Upper lobe of left lung (tissue), 6 donors: ENCODE measurements around the gene MEGF9. TPM values are rescaled to one million over a fixed set of nuclear protein-coding genes. Genes with fewer than 3 reads are reported as not detected.

Source experiments
- ATAC-seq, 2 donors: fragments of 200-7000 bp; cut with Tn5 transposase; one replicate each; pipeline ENCODE4 v1.9.1; 2022; ENCODE audit warnings: mild to moderate bottlenecking in 2 of 2, moderate library complexity in 2 of 2; ENCODE audit not compliant: low FRiP score in 2 of 2
- DNase-seq, 2 donors: peaks; one replicate each; pipeline ENCODE4 v3.0.0-alpha.2; 2019 to 2020
- H3K27ac ChIP-seq, 4 donors: fragments of 200-600 bp; sonication (generic); one replicate each; pipeline ENCODE4 v1.5.1; 2016 to 2019
- H3K27me3 ChIP-seq, 4 donors: fragments of 200-600 bp; sonication (generic); one replicate each; pipeline ENCODE4 v1.5.1; 2017 to 2019
- H3K36me3 ChIP-seq, 4 donors: fragments of 200-600 bp; sonication (generic); one replicate each; pipeline ENCODE4 v1.5.1; 2016 to 2019
- H3K4me1 ChIP-seq, 4 donors: fragments of 200-600 bp; sonication (generic); one replicate each; pipeline ENCODE4 v1.5.1; 2018 to 2019
- H3K4me3 ChIP-seq, 4 donors: fragments of 200-600 bp; sonication (generic); one replicate each; pipeline ENCODE4 v1.5.1; 2017 to 2019; ENCODE audit warnings: mild to moderate bottlenecking in 2 of 4, moderate library complexity in 1 of 4
- H3K9me3 ChIP-seq, 4 donors: fragments of 200-600 bp; sonication (generic); one replicate each; pipeline ENCODE4 v1.5.1; 2018 to 2019
- EP300 ChIP-seq, 4 donors: sonication (generic); formaldehyde crosslinking; IDR thresholded peaks; one replicate each; pipeline ENCODE4 v1.5.1; 2017; ENCODE audit warnings: antibody characterized with exemption in 4 of 4, control low read depth in 2 of 4
- POLR2A ChIP-seq, 4 donors: fragments of 450-650 bp; IDR thresholded peaks; one replicate each; pipeline ENCODE4 v1.5.1; 2016 to 2017; ENCODE audit warnings: antibody characterized with exemption in 4 of 4, mild to moderate bottlenecking in 2 of 4
- POLR2AphosphoS5 ChIP-seq, 2 donors: sonication (generic); formaldehyde crosslinking; IDR thresholded peaks; one replicate each; pipeline ENCODE4 v1.5.1; 2017; ENCODE audit warnings: antibody characterized with exemption in 2 of 2
- WGBS, 2 donors: methylation state at CpG; one replicate each; pipeline ENCODE4 v1.1.5; 2017 to 2018; 5-methylcytosine and 5-hydroxymethylcytosine counted together
- total RNA-seq, 6 donors: library from RNA; depleted of rRNA in 4 of 6; stranded (reverse); fragments of >200 nt in 4 of 6; gene quantifications; one replicate each; pipeline versions ENCODE4 v1.1.0 to v1.2.1, GENCODE V29; 2016 to 2021
- TF ChIP-seq, protein P1 (sequence below), 6 experiments: fragments of 450-650 bp in 4 of 6; fragments of 200-600 bp in 2 of 6; sonication (generic) in 2 of 6; IDR thresholded peaks; one replicate each; pipeline ENCODE4 v1.5.1; 2016 to 2019; ENCODE audit warnings: antibody characterized with exemption in 6 of 6
- donor health status: DM: no; HTN: no; CAD: no; lungs with moderate emphysema.
- donor health status: DM: no; HTN: yes; CAD: no; lungs with severe emphysema.

The MEGF9 gene
- total RNA-seq, 6 donors from 2014 or later, result 30.4 to 130 (median 71.0) TPM

DNA sequence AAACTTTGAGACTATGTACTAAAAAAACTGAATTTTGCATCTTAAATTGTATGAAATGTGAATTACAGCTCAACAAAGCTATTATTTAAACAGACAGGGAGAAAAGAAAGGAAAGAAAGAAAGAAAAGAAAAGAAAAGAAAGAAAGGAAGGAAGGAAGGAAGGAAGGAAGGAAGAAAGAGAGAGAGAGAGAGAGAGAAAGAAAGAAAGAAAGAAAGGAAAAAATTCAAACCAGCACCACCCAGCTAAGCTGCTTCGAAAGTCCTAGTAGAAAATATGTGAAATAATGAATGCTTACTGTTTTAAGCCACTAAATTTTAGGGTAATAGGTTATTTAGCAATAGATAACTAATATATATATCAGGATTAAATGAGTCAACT, 102.6 kb downstream of the MEGF9 start:
- no peaks in the 10 kb centered on the region for H3K9me3 ChIP-seq
- DNase-seq (no peak), ATAC-seq (no peak)
- no peaks in the 10 kb centered on the region for H3K4me1 ChIP-seq
- WGBS, 2 donors, result 84 to 93% methylated on average over 1 of the region's 1 CpG
- H3K27ac ChIP-seq, result no peak overlapping the region
- H3K27me3 ChIP-seq, result no peaks in the 10 kb centered on the region
- TF ChIP-seq EP300 (IDR thresholded peaks at IDR 0.05), result no peak
- no peak for TF ChIP-seq POLR2AphosphoS5 (IDR thresholded peaks at IDR 0.05)
- TF ChIP-seq, protein P1, sequence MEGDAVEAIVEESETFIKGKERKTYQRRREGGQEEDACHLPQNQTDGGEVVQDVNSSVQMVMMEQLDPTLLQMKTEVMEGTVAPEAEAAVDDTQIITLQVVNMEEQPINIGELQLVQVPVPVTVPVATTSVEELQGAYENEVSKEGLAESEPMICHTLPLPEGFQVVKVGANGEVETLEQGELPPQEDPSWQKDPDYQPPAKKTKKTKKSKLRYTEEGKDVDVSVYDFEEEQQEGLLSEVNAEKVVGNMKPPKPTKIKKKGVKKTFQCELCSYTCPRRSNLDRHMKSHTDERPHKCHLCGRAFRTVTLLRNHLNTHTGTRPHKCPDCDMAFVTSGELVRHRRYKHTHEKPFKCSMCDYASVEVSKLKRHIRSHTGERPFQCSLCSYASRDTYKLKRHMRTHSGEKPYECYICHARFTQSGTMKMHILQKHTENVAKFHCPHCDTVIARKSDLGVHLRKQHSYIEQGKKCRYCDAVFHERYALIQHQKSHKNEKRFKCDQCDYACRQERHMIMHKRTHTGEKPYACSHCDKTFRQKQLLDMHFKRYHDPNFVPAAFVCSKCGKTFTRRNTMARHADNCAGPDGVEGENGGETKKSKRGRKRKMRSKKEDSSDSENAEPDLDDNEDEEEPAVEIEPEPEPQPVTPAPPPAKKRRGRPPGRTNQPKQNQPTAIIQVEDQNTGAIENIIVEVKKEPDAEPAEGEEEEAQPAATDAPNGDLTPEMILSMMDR (IDR thresholded peaks at IDR 0.05), result no peak
- TF ChIP-seq POLR2A (IDR thresholded peaks at IDR 0.05), result no peak
- H3K36me3 ChIP-seq, result peaks cover 0 to 60% (median 11%) of the 10 kb centered on the region in 4 donors
- no peak overlapping the region for H3K4me3 ChIP-seq

DNA sequence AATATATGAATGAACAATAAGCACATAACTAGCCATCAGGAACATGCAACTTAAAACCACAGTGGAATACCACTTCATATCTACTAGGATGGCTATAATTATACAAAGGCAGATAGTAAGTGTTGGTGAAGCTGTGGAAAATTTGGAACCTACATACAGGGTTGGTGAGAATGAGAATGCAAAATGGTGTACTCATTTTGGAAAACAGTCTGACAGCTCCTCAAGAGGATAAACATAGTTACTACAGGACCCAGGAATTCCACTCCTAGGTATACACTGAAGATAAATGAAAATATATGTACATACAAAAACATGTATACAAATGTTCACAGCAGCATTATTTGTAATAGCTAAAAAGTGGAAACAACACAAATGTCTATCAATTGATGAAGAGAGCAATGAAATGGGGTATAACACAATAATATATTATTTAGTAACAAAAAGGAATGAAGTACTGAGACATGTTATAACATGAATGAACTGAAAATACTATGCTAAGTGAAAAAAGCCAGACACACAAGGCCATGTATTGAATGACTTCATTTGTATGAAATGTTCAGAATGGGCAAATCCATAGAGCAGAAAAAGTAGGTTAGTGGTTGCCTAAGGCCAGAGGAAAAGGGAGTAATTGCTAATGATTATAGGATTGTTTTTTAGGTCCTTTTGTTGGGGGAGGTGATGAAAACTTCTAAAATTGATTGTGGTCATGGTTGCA, 103.1 kb downstream of the MEGF9 start:
- H3K27me3 ChIP-seq, result no peaks in the 10 kb centered on the region
- ATAC-seq (no peak), DNase-seq (no peak)
- TF ChIP-seq POLR2A (IDR thresholded peaks at IDR 0.05) (no peak), POLR2AphosphoS5 (IDR thresholded peaks at IDR 0.05) (no peak), EP300 (IDR thresholded peaks at IDR 0.05) (no peak)
- TF ChIP-seq, protein P1 (IDR thresholded peaks at IDR 0.05), result peak in 1 of 6 experiments; percentile 9
- H3K36me3 ChIP-seq, result peaks cover 0 to 66% (median 13%) of the 10 kb centered on the region in 4 donors
- no peaks in the 10 kb centered on the region for H3K4me1 ChIP-seq
- no peak overlapping the region for H3K27ac ChIP-seq
- H3K9me3 ChIP-seq, result no peaks in the 10 kb centered on the region
- H3K4me3 ChIP-seq, result no peak overlapping the region

DNA sequence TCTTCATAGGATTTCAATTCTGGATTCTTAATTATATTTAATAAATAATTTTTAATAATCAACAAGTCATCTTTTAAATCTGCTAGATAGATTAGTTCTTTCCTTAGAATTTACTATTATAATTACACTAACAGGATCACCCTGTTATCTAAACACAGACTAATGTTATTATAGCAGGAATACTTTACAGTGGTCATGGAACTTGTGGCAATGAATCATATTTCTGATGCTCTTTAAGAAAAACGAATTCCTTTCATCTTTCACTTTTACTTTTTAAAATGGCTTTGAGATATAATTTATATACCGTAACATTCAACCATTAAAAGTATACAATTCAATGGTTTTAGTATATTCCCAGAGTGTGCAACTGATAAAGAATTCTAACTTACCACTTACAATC, 104.6 kb downstream of the MEGF9 start:
- DNase-seq (no peak), ATAC-seq (no peak)
- Histone ChIP-seq H3K27ac (no peak overlapping the region), H3K4me1 (no peaks in the 10 kb centered on the region), H3K9me3 (no peaks in the 10 kb centered on the region), H3K4me3 (no peak overlapping the region), H3K27me3 (no peaks in the 10 kb centered on the region), H3K36me3 (peaks cover 0 to 69% (median 21%) of the 10 kb centered on the region in 4 donors)
- no peak for TF ChIP-seq POLR2A (IDR thresholded peaks at IDR 0.05)
- TF ChIP-seq EP300 (IDR thresholded peaks at IDR 0.05), result no peak
- TF ChIP-seq POLR2AphosphoS5 (IDR thresholded peaks at IDR 0.05), result no peak
- TF ChIP-seq, protein P1 (IDR thresholded peaks at IDR 0.05), result no peak
- 92 to 93% methylated on average over 2 of the region's 2 CpGs for WGBS, 2 donors

DNA sequence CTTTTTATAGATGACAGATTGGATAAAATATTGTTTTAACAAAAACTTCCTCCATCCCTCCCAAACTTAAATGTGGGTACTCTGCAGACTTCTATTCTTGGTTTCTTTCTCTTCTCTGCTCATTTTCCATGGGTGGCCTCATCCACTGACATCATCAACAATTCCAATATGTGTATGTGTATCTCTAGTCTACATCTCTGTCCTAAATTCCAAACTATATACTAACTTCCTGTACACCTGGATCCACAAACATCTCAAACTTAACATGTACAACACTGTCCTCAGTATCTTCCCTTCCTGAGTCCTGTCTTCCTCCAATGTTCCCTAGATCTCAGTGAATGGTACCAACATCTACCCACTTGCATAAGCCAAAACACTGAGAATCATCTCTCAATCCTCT, 105.8 kb downstream of the MEGF9 start:
- DNase-seq, result no peak
- Histone ChIP-seq H3K4me1 (no peaks in the 10 kb centered on the region), H3K27me3 (no peaks in the 10 kb centered on the region), H3K36me3 (peaks cover 0 to 79% (median 24%) of the 10 kb centered on the region in 4 donors), H3K9me3 (no peaks in the 10 kb centered on the region), H3K4me3 (no peak overlapping the region), H3K27ac (no peak overlapping the region)
- no peak for TF ChIP-seq POLR2A (IDR thresholded peaks at IDR 0.05)
- ATAC-seq, result no peak

DNA sequence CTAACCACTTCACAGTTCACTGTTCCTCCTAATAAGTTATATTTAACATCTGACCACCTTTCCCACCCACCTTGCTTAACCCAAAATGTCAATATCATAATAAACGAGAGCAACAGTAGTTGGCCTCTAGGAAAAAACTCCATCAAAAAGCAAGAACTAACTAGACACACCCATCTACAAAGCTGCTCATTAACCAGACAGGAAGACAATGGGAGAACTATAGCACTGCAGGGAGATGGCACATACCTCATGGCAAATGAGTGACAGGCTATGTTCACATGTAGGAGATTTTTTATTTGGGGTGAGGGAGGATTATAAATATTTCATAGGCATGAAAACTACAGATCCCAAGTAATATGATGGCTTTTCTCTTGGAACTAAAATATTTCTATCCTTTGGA, 110.7 kb downstream of the MEGF9 start:
- H3K4me1 ChIP-seq, result no peaks in the 10 kb centered on the region
- ATAC-seq (no peak), DNase-seq (no peak)
- H3K27me3 ChIP-seq, result no peaks in the 10 kb centered on the region
- H3K36me3 ChIP-seq, result peaks cover 0 to 52% (median 22%) of the 10 kb centered on the region in 4 donors
- whole genome bisulfite sequencing, 2 donors, result 77 to 83% methylated on average over 1 of the region's 1 CpG
- no peak overlapping the region for H3K27ac ChIP-seq
- TF ChIP-seq POLR2A (IDR thresholded peaks at IDR 0.05), result no peak
- TF ChIP-seq, protein P1 (IDR thresholded peaks at IDR 0.05), result no peak
- no peak for TF ChIP-seq EP300 (IDR thresholded peaks at IDR 0.05)
- TF ChIP-seq POLR2AphosphoS5 (IDR thresholded peaks at IDR 0.05), result no peak
- no peak overlapping the region for H3K4me3 ChIP-seq
- no peaks in the 10 kb centered on the region for H3K9me3 ChIP-seq
